ENCODE results near the gene TP73. TPM values are rescaled to one million over a fixed set of nuclear protein-coding genes. Genes with fewer than 3 reads are reported as not detected.

The TP73 gene
- total RNA-seq, 1 experiment from 2014 or later, result 0.54 TPM

DNA sequence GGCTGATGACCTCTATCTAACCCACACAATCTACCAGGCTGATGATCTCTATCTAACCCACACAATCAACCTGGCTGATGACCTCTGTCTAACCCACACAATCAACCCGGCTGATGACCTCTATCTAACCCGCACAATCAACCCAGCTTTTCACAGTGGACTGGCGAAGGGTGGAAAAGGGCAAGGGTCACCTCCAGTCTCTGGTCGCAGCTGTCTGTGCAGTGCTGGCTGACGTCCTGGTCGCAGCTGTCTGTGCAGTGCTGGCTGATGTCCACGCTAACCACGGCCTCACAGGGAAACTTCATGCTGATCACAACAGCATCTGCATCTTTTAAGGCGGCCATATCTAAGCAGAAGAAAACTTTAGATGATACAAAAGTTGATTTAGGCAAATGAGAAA is 87.7 kb downstream of the TP73 start:
- Mint-ChIP-seq H3K36me3 (ENCODE audit: insufficient read depth, unreplicated experiment) (peaks cover 4% of the 10 kb centered on the region), H3K27ac (ENCODE audit: unreplicated experiment) (no peak overlapping the region), H3K4me1 (ENCODE audit: low read depth, unreplicated experiment) (peaks cover 3% of the 10 kb centered on the region), H3K9me3 (ENCODE audit: low read depth, unreplicated experiment) (no peaks in the 10 kb centered on the region), H3K27me3 (ENCODE audit: unreplicated experiment) (no peaks in the 10 kb centered on the region), H3K4me3 (ENCODE audit: low read depth, unreplicated experiment) (no peak overlapping the region)
- no TSS peak for BruUV-seq (replicated peaks)
- intact Hi-C loops (cut with micrococcal nuclease; ENCODE audit: unreplicated experiment), result no loop called here
- TF ChIP-seq, protein P1, sequence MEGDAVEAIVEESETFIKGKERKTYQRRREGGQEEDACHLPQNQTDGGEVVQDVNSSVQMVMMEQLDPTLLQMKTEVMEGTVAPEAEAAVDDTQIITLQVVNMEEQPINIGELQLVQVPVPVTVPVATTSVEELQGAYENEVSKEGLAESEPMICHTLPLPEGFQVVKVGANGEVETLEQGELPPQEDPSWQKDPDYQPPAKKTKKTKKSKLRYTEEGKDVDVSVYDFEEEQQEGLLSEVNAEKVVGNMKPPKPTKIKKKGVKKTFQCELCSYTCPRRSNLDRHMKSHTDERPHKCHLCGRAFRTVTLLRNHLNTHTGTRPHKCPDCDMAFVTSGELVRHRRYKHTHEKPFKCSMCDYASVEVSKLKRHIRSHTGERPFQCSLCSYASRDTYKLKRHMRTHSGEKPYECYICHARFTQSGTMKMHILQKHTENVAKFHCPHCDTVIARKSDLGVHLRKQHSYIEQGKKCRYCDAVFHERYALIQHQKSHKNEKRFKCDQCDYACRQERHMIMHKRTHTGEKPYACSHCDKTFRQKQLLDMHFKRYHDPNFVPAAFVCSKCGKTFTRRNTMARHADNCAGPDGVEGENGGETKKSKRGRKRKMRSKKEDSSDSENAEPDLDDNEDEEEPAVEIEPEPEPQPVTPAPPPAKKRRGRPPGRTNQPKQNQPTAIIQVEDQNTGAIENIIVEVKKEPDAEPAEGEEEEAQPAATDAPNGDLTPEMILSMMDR (IDR thresholded peaks at IDR 0.05; ENCODE audit: unreplicated experiment), result no peak
- DNase-seq, result no peak
- CTCF ChIA-PET, result no interaction called here

- CTCF ChIA-PET, result no interaction called here
Measured at GRCh38 chr1:3740752-3741151, 88.4 kb downstream of the TP73 start.

DNA sequence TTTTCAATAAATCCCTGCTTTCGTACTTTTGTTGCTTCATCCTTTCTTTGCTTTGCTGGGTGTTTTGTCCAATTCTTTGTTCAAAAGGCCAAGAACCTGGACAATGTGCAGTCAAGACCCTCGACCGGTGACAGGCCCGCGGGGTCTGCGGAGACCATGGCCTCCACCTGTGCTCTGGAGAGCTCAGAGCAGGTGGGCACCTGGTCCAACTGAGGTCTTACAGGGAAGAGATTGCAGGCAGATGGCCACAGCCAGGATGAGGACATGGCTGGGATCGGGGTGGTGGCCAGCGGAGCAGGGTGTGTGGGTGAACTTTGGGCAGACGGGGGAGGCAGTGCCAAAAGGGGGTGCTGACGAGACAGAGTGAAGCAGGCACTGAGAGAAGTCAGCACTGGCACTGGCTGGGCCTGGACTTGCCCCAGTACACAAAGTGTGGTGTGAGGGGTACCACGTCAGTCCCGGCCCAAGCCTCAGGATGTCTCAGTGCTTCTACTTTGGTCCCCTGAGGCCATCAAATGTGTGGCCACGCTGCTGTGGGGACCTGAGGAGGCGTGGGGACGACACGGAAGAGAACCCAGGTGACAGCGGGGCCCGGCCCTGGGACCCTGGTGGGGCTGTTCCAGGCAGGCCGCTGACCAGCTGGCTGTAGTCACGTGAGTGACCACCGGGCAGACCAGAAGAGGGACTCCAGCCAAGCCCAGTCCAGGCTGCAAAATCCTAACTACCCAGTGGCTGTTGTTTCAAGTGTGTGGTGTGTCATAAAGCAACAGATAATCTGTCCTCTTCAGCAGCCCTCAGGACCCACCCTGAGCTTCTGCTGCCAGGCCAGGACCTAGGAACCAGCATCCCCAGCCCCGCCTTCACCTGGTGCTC is 89.5 kb downstream of the TP73 start:
- intact Hi-C loops (cut with micrococcal nuclease; ENCODE audit: unreplicated experiment), result no loop called here
- peaks cover 6% of the 10 kb centered on the region for H3K36me3 Mint-ChIP-seq (ENCODE audit: insufficient read depth, unreplicated experiment)
- no peak overlapping the region for H3K27ac Mint-ChIP-seq (ENCODE audit: unreplicated experiment)
- H3K27me3 Mint-ChIP-seq (ENCODE audit: unreplicated experiment), result no peaks in the 10 kb centered on the region
- peaks cover 8% of the 10 kb centered on the region for H3K4me1 Mint-ChIP-seq (ENCODE audit: low read depth, unreplicated experiment)
- no TSS peak for BruUV-seq (replicated peaks)
- no peaks in the 10 kb centered on the region for H3K9me3 Mint-ChIP-seq (ENCODE audit: low read depth, unreplicated experiment)
- TF ChIP-seq, protein P1 (IDR thresholded peaks at IDR 0.05; ENCODE audit: unreplicated experiment), result no peak
- CTCF ChIA-PET, result no interaction called here
- DNase-seq, result no peak
- no peak overlapping the region for H3K4me3 Mint-ChIP-seq (ENCODE audit: low read depth, unreplicated experiment)

More at GRCh38 chr1:3740752-3741151, 88.4 kb downstream of the TP73 start:
- no peak for DNase-seq
- no peaks in the 10 kb centered on the region for H3K9me3 Mint-ChIP-seq (ENCODE audit: low read depth, unreplicated experiment)
- no TSS peak for BruUV-seq (replicated peaks)
- H3K4me1 Mint-ChIP-seq (ENCODE audit: low read depth, unreplicated experiment), result peaks cover 8% of the 10 kb centered on the region
- H3K27ac Mint-ChIP-seq (ENCODE audit: unreplicated experiment), result no peak overlapping the region
- TF ChIP-seq, protein P1 (IDR thresholded peaks at IDR 0.05; ENCODE audit: unreplicated experiment), result no peak
- H3K36me3 Mint-ChIP-seq (ENCODE audit: insufficient read depth, unreplicated experiment), result peaks cover 6% of the 10 kb centered on the region
- no peak overlapping the region for H3K4me3 Mint-ChIP-seq (ENCODE audit: low read depth, unreplicated experiment)
- H3K27me3 Mint-ChIP-seq (ENCODE audit: unreplicated experiment), result no peaks in the 10 kb centered on the region
- intact Hi-C loops (cut with micrococcal nuclease; ENCODE audit: unreplicated experiment), result no loop called here

GRCh38 chr1:3742439-3743298 is 90.4 kb downstream of the TP73 start:
- Mint-ChIP-seq H3K36me3 (ENCODE audit: insufficient read depth, unreplicated experiment) (peaks cover 6% of the 10 kb centered on the region), H3K4me3 (ENCODE audit: low read depth, unreplicated experiment) (no peak overlapping the region), H3K27me3 (ENCODE audit: unreplicated experiment) (no peaks in the 10 kb centered on the region), H3K4me1 (ENCODE audit: low read depth, unreplicated experiment) (peaks cover 8% of the 10 kb centered on the region), H3K27ac (ENCODE audit: unreplicated experiment) (no peak overlapping the region), H3K9me3 (ENCODE audit: low read depth, unreplicated experiment) (no peaks in the 10 kb centered on the region)
- DNase-seq, result no peak
- BruUV-seq (replicated peaks), result no TSS peak
- CTCF ChIA-PET, result no interaction called here
- intact Hi-C loops (cut with micrococcal nuclease; ENCODE audit: unreplicated experiment), result no loop called here
- TF ChIP-seq, protein P1 (IDR thresholded peaks at IDR 0.05; ENCODE audit: unreplicated experiment), result no peak
